CD4-positive, alpha-beta T cell treated with Interleukin-17A for 4 hours (primary cell): ENCODE measurements around the gene ARHGDIG.
"Not testable (repeated sequence)": the region's sequence is repeated elsewhere in the genome, so short reads cannot be mapped to it uniquely, and the experiment has no call there.

Experiments used
- DNase-seq: peaks from one replicate; pipeline ENCODE4 v3.0.0-alpha.2; 2020; ENCODE audit warnings: mixed read lengths

Gene ARHGDIG

GRCh38 chr16:280552-280951, at the start of gene ARHGDIG:
Gene ARHGDIG, plus strand, starts transcription at chr16:280591. Its CDS starts 90 bp downstream, at chr16:280681.
- DNase-seq: no peak

- no peak for DNase-seq
Observed at GRCh38 chr16:230949-231348, 49.4 kb upstream of the ARHGDIG start.

- peak; percentile 98 for DNase-seq
Observed at GRCh38 chr16:234468-235305, 45.7 kb upstream of the ARHGDIG start, which contains the start of gene FAM234A. Gene FAM234A, plus strand, starts transcription at chr16:234821. Its CDS starts 19,593 bp downstream, at chr16:254414.

GRCh38 chr16:239948-240277, 40.5 kb upstream of the ARHGDIG start:
- DNase-seq: no peak

- no peak for DNase-seq
Observed at GRCh38 chr16:240559-240958, 39.8 kb upstream of the ARHGDIG start.

GRCh38 chr16:242281-242680, 38.1 kb upstream of the ARHGDIG start:
- no peak for DNase-seq

GRCh38 chr16:243348-243747, 37.0 kb upstream of the ARHGDIG start:
- no peak for DNase-seq

- DNase-seq: no peak
Observed at GRCh38 chr16:245105-245504, 35.3 kb upstream of the ARHGDIG start.

- DNase-seq: no peak
Observed at GRCh38 chr16:247027-247426, 33.4 kb upstream of the ARHGDIG start.

GRCh38 chr16:249431-249830, 31.0 kb upstream of the ARHGDIG start:
- DNase-seq: no peak

GRCh38 chr16:252366-253337, 27.7 kb upstream of the ARHGDIG start:
- DNase-seq: peak; percentile 35

- peak; percentile 45 for DNase-seq
Observed at GRCh38 chr16:253833-254232, 26.6 kb upstream of the ARHGDIG start.

GRCh38 chr16:254461-254860, 25.9 kb upstream of the ARHGDIG start:
- DNase-seq: no peak

- DNase-seq: no peak
Observed at GRCh38 chr16:255183-255582, 25.2 kb upstream of the ARHGDIG start.

GRCh38 chr16:258091-258490, 22.3 kb upstream of the ARHGDIG start:
- DNase-seq: not testable (repeated sequence)

GRCh38 chr16:259226-259625, 21.2 kb upstream of the ARHGDIG start:
- no peak for DNase-seq

GRCh38 chr16:259814-260253, 20.6 kb upstream of the ARHGDIG start:
- no peak for DNase-seq

- DNase-seq: no peak
Observed at GRCh38 chr16:260326-260725, 20.1 kb upstream of the ARHGDIG start.

GRCh38 chr16:261031-261691, 19.2 kb upstream of the ARHGDIG start:
- no peak for DNase-seq

- DNase-seq: no peak
Observed at GRCh38 chr16:262121-262745, 18.2 kb upstream of the ARHGDIG start.

GRCh38 chr16:263182-263774, 17.1 kb upstream of the ARHGDIG start:
- DNase-seq: no peak

GRCh38 chr16:263944-264343, 16.4 kb upstream of the ARHGDIG start:
- DNase-seq: no peak
